22Rv1 (cell line): ENCODE results near the gene CYP26B1.

Experiments used
- ZFX ChIP-seq: fragments of 450-650 bp; IDR thresholded peaks from 2 replicates; pipeline ENCODE4 v1.6.1; 2017; ENCODE audit warnings: antibody characterized with exemption, borderline replicate concordance
- TF ChIP-seq, protein P1 (sequence below): fragments of 450-650 bp; IDR thresholded peaks from 2 replicates; pipeline ENCODE4 v1.5.1; 2017; ENCODE audit warnings: mild to moderate bottlenecking

DNA sequence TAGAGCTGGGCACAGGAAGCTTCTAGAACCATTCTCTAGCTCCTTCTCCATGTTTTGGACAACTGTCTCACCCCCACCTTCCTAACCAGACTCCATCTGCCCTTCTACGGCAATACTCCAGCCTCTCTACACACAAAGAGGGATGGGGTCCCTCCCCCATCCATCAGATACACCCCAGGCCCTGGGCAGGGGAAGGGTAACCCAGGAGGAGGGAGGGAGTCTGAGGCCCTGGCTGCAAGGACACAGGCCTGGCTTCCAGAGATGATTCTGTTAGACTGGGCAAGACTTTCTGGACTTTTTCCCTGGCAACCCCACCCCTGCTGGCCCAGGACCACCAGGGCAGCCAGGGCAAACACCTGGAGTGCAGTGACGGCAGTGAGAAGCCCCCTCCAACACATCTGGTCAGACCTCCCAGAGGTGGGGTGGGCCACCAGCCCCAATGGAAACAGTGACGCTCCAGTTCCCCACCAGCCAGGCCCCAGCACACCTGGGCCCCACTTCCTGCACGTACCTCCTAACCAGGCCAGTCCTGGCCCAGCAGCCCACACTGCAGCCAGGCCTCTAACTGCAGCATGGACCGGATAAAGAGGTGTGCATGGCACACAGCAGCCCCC, 6.5 kb downstream of the CYP26B1 start:
- TF ChIP-seq, protein P1, sequence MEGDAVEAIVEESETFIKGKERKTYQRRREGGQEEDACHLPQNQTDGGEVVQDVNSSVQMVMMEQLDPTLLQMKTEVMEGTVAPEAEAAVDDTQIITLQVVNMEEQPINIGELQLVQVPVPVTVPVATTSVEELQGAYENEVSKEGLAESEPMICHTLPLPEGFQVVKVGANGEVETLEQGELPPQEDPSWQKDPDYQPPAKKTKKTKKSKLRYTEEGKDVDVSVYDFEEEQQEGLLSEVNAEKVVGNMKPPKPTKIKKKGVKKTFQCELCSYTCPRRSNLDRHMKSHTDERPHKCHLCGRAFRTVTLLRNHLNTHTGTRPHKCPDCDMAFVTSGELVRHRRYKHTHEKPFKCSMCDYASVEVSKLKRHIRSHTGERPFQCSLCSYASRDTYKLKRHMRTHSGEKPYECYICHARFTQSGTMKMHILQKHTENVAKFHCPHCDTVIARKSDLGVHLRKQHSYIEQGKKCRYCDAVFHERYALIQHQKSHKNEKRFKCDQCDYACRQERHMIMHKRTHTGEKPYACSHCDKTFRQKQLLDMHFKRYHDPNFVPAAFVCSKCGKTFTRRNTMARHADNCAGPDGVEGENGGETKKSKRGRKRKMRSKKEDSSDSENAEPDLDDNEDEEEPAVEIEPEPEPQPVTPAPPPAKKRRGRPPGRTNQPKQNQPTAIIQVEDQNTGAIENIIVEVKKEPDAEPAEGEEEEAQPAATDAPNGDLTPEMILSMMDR, result no peak
- no peak for TF ChIP-seq ZFX
